Measurements from ENCODE around the gene PC.

The PC gene

DNA sequence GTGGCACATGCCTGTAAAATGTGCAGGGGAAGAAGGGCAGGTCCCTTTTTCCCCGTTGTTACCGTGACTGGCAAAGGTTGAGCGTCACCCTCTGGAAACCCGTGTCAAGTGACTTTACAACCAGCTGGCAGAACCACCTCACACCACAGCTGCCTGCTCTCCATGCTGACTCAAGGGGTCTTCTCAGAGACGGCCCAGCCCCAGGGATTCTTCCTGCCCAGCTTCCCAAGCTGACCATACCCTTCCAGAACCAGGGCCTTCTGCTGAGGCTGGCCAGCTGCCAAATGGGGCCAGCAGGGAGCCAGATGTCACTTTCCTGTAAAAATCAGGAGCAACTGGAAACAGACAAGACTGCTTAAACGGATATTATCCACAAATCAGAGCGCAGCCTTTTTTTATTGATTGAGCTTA, 6.3 kb downstream of the PC start:
- DNase-seq (ENCODE audit: low read depth), result no peak

DNA sequence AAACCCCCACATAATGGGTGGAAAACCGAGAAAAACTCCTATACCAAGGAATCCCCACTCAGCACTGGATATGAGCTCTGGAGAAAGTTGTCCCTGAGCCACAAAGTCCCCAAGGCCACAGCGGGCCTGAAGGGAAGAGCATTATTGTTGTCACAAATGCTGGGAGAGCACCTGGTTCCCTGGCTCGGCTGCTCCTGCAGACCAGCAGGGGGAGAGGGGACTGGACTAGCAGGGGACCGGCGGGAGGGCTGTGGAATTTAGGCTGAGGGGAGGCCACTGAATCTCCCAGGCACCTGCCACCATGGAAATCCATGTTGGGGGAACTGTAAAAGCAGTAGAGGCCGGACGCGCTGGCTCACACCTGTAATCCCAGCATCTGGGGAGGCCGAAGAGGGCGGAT, 7.0 kb downstream of the PC start:
- DNase-seq (ENCODE audit: low read depth), result no peak

DNA sequence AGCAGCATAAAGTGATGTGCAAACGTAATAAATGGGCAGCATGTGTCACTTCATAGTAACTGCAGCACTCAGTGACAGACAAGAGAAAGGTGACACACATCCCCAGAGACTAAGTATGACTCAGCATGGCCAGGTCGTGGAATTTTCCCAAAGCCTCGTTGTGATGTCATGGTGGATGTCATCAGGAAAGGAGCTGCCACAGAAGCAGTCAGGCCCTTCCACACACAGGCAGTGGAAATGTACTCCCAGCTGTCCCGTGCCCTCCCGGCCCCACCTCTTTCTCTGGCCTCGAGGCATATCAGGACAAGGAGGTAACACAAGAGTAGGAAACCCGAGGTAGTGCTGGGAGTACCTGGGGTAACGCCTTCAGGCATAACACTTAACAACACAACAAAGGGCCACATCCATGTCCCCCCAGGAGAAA, 8.1 kb downstream of the PC start:
- DNase-seq (ENCODE audit: low read depth), result peak; percentile 64

DNA sequence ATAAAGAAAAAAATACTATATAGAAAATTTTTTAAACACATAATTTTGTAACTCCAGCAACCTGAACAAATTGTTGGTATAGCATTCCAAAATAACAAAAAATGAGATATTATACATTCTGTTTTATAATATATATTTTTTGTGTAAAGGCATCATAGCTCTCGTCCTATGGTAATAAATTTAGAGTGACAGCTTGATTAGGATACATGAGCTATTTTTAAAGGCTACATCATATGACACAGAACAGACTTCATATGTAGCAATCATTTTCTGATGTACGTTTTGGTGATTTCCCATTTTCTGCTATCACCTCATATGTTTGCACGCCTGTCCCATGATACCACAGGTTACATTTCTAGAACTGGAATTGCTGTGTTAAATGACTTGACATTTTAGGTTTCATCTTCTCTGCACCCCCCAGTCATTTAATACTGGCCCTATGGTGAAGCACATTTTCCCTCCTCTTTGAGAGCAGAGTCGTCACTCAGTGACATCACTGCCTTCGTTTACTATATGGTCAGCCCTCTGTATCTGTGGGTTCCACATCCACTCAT, 19.5 kb downstream of the PC start:
- no peak for DNase-seq (ENCODE audit: low read depth)

DNA sequence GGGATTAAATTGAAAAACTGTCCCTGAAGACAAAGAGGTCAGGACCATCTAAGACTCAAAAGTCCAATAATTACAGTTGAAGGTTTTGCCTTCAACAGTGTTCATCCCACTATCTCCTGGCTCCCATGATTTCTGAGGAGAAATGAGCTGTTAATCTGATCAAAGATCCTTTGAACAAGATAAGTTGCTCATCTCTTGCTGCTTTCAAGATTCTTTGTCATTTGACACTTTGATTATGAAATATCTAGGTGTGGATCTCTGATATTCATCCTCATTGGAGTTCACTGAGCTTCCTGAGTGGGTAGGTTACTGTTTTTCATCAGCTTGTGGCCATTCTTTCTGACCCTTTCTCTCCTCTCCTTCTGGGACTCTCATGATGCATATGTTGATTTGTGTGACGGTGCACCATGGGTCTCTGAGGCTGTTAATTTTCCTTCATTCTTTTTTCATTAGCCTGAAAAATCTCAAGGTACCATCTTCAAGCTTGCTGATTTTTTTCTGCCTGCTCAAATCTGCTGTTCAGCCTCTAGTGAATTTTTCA, 20.9 kb downstream of the PC start:
- no peak for DNase-seq (ENCODE audit: low read depth)

DNA sequence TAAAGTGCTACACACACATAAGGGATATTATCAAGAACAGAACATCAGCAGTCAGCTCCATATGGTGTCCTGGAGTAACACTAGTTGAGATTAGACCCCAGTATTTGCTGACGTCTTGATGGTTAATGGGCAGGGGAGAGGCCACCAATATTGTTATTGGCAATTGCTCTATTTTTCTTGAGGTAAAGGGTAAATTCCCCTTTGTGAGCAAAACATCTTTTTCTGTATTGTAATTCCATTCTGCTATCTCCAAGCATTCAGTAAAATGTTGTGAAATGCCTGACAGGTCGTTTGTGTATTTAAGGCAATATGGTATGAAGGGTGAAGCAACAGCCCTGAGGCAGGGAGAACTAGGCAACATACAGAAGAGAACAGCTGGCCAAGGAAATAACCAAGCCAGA, 21.9 kb downstream of the PC start:
- peak; percentile 93 for DNase-seq (ENCODE audit: low read depth)

DNA sequence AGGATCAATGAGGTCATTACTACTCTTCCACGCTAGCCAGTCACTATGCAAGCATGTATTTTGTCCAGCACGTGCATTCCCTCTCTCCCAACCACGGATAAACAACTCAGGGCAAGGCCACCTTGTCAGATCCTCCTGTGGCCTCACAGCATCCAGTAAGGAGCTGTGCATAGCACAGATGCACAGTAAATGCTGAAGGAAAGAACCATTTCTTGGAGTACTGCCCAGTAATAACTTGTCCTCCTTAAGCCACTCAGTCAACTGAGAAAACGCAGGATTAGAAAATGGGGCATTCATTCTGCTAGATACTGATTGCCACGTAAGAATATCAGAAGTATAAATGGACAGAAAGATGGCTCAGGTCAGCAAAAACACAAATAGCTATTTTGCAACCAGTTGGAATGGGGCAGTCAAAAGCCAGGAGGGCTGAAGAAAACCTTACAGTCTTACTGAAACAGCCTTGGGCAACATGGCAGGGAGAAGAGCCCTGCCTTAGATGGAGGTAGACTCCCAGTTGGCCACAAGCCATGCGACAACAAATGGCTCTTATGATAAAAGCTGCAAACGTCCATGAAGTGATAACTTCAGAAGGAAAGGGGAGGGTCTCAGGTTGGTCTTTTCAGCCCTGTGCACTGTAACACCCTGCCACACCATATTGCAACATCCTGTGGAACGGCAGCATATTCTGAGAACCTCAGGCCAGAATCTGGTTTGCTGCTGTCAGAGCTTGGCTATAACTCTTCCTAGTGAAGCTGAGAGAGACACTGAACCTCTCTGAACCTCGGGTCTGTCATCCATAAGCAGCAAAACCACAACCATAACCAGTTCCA, 23.0 kb downstream of the PC start:
- DNase-seq (ENCODE audit: low read depth), result peak; percentile 96

DNA sequence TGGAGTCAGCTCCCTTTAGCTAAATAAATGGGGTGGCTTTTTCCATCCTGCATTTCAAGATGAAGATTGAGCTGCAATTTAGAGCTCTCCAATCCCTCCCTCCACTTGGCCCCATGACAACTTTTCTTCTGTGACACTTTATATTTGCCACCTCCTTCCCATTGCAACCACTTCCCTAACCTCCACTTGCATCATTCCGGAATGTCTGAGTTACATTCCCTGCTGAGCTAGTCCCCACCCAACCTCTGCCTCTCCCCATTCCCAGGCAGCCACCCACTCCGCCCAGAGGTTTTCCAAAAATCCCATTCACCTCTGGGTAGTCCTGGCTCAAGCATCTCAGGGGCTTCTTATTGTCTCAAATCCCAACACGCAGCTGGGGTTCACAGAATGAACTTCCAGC, 24.7 kb downstream of the PC start:
- DNase-seq (ENCODE audit: low read depth), result no peak

DNA sequence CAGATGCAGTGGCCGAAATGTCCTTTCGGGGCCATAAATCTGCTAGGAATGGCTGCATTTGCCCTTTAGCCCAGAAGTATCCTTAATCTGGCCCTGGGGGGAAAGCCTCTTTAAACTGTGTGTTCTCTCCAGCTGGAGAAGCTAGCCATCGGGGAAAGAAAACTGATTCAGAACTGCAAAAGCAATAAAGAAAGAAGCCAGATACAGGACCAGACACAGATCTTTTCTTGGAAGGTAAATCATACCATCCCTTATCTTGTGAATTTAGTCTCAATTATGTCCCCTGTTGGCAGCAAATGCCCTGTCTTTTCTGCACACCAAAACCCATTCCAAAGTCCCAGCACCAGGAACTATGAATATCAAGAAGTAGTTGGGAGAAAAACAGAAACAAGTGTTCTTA, 25.6 kb downstream of the PC start:
- no peak for DNase-seq (ENCODE audit: low read depth)

DNA sequence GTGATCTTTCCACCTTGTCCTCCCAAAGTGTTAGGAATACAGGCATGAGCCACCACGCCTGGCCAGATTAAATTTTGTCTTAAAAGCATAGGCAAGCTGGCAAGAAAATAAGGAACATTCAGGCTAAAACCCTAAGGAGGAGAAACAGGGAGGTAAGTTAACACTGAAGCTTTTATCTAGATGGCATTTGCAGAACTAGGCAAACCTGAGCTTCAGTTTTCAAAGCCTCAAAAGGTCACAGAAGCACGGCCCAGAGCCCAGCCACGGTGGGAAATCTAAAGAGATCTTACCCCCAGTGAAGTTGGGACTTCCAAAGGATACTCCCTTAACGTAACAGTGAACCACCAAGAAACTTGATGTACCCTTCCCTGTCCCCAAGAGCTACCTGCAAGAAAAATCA, 28.4 kb downstream of the PC start:
- DNase-seq (ENCODE audit: low read depth), result no peak

DNA sequence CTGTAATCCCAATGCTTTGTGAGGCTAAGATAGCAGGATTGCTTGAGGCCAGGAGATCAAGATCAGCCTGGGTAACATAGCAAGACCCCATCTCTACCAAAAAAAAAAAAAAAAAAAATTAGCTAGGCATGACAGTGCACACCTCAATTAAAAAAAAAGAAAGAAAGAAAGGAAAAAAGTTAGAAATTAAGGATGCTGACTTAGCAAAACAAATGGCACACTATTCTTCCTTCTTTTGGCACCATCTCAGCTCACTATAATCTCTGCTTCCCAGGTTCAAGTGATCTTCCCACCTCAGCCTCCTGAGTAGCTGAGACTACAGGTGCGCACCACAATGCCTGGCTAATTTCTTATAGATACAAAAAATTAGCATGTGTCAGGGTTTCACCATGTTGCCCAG, 33.9 kb downstream of the PC start:
- DNase-seq (ENCODE audit: low read depth), result no peak

DNA sequence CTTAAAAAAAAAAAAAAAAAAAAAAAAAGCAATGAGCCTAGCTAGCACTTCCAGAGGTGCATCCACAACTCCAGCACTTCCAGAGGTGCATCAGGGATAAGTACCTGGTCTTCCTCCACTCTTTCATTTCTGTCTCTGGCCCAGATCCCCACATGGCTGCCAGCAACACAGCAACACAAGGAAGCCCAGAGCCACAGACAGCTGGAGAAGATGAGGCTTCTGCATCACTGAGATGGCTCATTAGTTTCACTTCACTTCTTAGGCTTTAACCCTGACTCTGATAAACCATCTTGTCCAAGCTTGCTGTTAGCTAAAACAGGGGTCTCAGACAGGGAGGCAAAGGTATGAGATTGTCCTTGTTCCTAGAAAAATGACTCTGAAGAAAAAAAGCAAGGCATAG, 35.6 kb downstream of the PC start:
- no peak for DNase-seq (ENCODE audit: low read depth)

DNA sequence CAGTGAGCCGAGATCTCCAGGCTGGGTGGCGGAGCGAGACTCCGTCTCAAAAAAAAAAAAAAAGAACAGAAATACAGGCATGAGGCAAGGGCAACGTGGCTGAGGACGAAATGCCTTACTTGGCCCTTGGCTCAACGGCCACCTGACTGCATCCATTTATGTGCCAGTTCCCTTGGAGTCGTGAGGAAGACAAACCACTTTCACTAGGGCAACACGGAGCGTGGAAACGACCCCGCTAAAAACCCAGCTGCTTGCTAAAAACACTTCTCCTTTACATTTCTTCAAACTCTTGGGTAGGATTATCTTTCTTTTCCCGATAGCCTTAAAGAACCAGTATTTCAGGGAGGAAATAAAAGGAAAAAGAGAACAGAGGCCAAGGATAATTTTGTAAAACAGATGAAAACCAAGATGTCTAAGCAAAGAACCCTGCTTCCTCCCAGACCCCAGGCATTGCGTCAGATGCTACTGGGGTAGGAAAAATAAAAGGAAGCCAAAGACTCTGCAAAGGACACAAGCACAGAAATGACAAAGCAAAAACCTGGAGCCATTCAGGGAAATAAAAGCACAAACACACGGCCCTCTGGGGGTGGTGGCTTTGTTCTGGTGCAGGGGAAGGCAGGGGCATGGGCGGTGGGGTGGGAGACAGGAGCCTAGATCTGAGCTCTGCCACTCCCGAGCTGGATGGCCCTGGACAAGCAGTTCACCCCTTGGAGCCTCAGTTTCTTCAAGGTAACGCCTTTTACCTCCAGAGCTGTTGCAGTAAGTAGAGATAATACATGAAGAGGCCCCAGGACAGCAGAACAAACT, 37.0 kb downstream of the PC start:
- no peak for DNase-seq (ENCODE audit: low read depth)

DNA sequence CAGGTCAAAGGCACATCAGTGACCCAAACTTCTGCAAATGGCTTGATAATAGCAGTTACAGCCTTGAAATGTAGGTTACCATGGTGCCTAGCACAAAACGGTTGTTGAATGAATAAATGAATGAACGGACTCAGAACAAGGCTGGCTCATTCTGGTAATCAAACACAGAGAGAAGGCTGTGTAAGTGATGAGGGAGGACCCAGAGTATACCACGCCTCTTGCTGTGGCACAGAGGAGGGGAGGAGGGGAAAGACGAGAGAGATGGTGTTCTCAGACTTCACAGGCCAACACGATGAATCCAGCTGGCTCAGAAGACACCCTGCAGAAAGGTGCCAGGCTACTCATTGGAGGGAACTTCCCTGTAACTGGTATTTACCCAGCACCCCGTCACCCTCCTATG, 38.3 kb downstream of the PC start:
- DNase-seq (ENCODE audit: low read depth), result no peak

DNA sequence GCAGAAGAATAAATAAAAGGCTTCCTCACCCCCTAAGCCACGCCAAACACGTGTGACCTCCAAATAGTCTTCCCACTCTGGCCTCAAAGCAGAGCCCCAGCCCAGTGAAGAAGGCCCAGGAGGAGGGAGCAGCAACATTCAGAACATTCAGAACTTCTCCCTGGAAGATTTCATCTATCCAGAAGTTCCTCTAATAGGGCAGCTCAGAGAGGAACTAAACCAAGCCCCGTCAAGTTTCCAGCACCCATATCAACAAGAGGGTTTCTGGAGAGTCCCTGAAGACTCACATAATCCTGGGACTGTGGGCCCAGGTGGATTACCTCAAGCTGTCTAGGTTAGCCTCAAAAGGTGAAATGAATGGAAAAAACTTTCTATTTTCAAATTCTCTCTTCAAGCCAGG, 39.4 kb downstream of the PC start:
- no peak for DNase-seq (ENCODE audit: low read depth)

DNA sequence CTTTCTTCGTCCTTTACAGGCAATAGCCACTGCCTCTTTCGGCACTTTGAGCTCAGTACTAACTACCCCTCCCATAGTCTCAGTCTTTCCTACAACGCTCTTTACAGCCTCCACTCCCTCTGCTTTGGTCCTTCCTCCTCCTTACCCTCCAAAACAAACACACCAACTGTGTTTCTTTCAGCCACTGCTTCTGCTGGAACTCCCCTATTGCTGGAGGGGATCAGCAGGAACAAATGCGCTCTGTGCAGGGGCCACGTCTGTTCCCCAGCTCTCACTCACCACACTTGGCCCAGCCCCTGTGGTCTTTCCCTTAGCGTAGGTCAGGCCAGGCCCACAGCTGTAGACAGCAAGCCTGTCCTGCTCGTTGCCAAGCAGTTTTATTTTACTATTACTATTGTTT, 42.3 kb downstream of the PC start:
- DNase-seq (ENCODE audit: low read depth), result no peak

DNA sequence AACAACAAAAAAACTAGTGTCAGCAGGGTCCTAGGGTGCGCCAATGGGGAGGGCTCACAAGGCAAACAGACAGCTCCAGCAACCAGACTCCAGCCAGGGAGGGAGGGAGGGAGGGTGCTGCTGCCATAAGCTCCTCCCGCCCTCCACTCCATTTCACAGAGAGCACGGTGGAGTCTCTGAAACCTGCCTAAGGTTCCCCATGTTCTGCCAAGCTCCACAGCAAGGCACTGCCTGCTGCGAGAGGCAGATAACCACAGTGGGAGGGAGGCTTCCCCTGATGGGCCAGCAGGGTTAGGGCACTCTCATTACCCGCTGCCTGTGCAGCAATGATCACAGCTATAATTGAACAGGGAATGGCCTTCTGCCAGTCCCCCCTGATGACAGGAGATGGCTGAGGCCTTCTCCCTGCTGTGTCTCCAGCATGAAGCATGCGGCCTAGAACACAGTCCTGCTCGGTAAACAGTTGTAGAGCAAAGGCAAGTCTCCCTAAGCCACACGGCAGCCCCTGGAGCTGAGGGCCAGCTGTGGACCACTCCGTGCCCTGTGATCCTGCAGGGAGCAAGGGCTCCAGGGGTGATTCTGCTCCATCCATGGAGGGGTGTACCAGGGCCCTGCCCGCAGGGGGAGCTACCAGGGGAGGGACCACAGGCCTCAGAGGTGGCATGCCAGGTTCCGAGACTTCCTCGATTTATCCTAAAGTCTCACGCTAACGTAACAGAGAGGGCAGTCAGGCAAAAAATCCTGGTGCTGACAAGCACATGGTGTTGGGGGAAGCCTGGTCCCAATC, 42.9 kb downstream of the PC start:
- DNase-seq (ENCODE audit: low read depth), result no peak

DNA sequence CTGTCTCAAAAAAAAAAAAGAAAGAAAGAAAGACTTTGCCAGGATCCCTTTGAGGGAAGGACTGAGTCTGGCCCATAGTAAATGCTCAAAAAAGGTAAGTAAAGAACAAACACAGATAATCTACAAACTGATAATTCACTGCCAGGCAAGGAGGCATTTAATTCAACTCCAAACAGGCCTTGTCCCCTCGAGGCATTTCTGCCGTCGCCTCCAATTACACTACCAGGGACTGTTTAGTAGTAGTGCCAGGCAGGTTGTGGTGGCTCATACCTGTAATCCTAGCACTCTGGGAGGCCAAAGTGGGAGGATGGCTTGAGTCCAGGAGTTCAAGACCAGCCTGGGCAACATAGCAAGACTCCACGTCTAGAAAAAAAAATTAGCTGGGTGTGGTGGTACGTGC, 43.7 kb downstream of the PC start:
- no peak for DNase-seq (ENCODE audit: low read depth)

DNA sequence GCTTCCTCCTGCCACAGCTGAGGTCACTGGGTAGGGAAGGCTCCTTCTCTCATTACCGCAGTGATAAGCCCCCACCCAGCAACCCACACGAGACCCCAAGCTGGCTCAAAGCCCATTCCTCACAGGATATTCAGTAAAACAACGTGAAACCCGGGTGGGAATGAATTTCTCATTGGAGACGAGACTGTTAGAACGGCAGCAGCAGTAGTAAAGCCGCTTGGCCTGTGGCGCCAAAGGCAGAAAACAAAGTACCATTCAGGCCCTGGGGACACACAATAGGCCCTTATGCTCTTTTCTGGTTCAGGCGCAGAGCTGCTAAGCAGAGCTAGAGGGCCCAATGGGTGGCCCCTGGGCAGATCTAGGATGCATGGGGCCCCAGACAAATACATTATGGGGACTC, 45.3 kb downstream of the PC start:
- no peak for DNase-seq (ENCODE audit: low read depth)

DNA sequence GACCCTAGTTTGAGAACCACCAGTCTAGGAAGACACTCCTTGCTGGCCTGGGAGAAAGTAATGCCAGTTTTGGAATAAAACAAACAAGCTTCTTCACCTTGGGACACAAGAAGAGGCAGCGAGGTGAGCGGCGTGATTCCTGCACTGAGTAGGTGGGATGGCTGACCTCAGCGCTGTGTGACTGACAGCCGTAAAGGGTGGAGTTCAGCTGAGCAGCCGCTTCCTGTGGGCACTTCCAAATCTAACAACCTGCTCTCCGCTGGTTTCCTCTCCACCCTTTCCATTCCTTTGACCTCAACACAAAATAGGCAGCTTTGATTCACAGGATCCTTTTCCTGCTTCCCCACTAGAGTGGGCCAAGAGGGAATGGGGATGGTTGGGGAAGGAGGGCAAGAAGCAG, 45.8 kb downstream of the PC start:
- no peak for DNase-seq (ENCODE audit: low read depth)

DNA sequence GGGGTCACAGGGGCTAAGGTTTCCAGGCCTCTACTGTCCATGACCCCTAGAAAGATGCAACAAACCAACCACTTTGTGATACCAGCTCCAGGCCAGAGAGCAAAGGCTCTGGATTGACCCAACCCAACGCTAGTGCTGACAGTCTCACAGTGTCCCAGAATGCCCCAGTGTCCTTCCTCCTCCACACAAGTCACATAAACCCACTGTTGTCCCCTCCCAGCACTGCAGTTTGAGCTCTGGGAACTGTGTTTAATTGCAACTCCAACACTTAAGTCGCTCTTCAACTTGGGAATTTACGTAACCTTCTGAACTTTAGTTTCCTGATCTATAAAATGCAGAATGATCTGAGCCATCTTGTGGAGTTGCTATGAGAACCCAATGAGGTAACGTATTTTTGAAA, 47.5 kb downstream of the PC start:
- DNase-seq (ENCODE audit: low read depth), result no peak

DNA sequence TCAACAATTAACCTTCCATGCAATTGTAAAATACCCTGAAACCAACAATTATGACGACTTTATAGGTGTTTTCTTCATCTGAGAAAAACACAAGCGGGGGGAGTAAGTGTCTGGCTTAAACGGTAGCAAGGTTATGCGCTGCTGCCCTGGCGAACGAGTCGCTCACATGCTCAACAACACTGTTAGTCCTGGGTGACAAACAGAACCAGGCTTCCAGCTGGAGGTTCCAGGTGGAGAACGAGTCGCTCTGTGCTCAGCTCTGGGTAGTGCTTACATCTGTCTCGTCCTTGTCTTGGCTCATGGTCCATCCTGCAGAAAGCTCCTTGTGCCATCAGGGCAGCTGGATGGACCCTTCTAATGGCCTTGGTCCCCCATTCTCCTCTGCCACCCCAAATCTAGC, 48.2 kb downstream of the PC start:
- no peak for DNase-seq (ENCODE audit: low read depth)

All from amniotic epithelial cell (primary cell).